GM18861 (cell line): Measurements from ENCODE around the gene ARVCF.

Experiments used
- ATAC-seq: cut with Tn5 transposase; IDR thresholded peaks from one replicate; pipeline ENCODE4 v1.9.1; 2021; ENCODE audit not compliant: unreplicated experiment

Gene ARVCF

GRCh38 chr22:19963863-19964642 is 52.6 kb downstream of the ARVCF start:
- ATAC-seq, result no peak

DNA sequence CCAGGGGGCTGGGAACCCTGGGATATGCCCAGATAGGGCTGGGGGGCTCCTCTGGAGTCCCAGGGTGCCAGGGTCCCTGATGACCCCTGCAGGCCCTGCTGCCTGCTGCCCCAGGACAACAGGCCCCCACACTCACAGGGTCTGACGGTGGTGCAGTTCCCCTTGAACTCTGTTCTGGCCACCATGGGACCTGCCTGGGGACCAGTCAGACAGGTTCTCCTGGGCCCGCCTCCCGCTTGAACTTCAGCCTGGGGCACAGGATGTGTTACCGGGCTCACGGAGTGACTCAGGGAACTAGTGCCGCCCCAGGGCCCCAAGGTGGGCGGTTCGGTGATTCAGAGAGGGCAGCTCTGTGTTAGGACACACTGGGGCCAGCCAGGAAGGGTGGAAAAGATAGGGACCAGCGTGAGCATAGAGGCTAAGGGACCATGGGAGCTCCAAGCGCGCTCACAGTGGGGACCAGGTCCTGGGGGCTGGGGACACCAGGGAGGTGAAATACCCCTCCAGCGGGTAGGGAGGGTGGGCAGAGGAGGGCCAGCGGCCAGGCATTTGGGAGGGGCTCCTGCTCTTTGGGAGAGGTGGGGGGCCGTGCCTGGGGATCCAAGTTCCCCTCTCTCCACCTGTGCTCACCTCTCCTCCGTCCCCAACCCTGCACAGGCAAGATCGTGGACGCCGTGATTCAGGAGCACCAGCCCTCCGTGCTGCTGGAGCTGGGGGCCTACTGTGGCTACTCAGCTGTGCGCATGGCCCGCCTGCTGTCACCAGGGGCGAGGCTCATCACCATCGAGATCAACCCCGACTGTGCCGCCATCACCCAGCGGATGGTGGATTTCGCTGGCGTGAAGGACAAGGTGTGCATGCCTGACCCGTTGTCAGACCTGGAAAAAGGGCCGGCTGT is 53.5 kb downstream of the ARVCF start:
- no peak for ATAC-seq

DNA sequence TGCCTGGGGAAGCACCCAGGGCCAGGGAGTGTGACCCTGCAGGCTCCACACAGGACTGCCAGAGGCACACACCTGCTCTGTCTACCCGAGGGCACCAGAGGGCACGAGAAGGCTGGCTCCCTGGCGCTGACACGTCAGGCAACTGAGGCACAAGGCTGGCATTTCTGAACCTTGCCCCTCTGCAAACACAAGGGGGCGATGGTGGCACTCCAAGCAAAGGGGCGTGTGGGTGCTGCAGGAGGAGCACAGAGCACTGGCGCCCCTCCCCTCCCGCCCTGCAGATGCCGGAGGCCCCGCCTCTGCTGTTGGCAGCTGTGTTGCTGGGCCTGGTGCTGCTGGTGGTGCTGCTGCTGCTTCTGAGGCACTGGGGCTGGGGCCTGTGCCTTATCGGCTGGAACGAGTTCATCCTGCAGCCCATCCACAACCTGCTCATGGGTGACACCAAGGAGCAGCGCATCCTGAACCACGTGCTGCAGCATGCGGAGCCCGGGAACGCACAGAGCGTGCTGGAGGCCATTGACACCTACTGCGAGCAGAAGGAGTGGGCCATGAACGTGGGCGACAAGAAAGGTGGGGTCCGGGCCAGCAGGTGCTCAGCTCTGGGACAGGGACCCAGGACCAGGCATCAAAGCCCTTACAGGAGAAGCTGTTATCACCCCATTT is 54.2 kb downstream of the ARVCF start:
- no peak for ATAC-seq

DNA sequence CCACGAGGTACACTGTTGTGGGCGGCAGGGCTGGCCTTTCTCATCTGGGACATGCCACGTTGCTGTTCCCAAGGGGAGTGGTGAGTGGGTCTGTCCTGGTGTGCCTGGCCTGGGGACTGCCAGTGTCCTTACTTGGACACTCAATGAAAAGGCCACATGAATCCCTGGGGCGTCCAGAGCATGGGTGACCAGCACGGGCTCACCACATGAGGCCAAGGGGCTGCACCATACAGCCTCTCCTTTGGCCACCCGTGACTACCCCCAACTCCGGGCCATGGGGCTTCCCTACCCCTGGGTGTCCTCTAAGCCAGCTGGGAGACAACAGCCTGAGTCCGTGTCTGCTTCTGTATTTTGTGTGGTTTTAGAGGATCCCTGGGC is 54.8 kb downstream of the ARVCF start:
- no peak for ATAC-seq

- no peak for ATAC-seq
These were observed 55.4 kb downstream of the ARVCF start for GRCh38 chr22:19961201-19961580.

GRCh38 chr22:19960491-19961200 is 56.0 kb downstream of the ARVCF start:
- no peak for ATAC-seq

DNA sequence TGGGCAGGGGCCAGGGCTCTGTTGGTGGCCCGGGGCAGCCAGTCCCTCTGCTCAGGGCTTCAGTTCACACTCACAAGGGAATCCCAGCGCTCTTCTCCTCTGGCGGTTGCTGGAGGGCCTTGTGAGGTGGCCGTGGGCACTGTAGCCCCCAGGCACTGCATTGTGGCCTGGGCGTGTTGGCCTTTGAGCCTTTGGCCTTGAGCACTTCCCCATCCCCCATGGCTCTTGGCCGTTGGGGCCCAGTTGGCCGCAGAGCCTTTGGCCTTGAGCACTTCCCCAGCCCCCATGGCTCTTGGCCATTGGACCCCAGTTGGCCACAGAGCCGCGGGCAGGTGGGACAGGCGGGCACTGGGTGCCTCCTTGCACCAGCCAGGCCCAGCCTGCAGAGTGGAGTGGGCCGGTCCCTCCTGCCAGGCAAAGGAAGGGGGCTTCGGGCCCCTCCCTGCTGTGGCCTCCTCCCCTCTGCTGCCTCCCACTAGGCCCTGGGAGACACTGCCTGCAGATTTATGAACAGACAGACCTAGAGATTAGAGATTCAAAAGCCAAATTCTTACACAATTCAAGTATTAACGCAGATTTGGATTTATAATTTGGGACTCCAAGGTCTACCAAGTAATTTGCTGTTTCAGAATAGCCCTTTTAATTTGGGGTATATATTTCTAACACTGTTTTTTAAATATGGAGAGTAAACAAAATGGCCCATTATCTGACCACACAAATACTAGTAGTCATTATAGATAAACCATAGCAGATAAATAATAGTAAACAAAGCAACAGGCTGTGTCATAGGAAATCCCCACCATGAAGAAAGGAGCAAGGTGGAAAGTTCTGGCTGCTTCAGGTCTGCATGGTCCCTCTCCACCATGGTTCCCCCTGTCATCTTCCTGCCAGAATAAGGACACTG is 56.8 kb downstream of the ARVCF start:
- ATAC-seq, result no peak

DNA sequence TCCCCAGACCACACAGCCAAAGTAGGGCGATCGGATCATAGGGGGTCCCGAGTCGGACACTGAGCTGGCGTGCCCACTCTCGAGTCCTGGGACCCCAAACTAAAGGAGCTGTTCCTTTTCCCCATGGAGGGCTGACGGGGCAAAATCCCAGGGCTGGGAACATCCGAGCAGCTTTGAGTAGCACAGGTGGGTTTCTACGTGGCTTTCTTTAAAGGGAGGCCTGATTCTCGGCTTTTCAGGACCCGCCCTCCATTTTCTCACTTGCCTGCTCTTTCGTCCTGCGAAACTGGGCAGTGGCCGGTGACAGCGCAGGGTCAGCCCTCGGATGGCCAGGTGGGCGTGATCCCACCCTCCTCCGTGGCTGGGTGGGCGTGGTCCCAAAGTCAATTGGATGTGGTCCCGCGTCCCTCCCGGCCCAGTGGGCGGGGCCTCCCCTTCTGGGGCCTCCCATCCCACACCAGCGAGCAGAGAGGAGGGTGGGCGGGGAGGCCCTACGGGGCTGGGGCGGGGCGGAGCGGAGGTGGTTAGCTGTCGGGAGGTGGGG is 57.5 kb downstream of the ARVCF start:
- ATAC-seq, result no peak

GRCh38 chr22:19958083-19959042 is 58.3 kb downstream of the ARVCF start:
- no peak for ATAC-seq

DNA sequence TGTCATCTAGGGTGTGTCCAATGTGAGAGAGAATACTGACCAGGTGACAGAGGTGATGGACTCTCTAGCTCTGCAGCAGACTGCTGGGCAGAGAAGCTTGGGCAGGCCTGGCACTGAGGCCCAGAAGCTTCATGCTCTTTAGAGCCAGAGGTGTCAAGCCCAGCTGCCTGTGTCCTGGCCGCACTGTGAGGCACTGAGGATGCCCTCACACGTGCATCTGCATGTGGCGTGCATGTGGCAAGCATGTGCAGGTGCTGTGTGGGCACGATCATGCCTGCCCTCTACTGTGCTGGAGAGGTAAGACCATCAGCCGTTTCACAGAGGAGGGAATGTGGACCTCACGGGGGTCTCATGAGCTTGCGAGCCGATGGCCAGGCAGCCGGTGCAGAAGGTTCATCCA is 59.2 kb downstream of the ARVCF start:
- no peak for ATAC-seq

GRCh38 chr22:19955241-19956128 is 61.1 kb downstream of the ARVCF start:
- no peak for ATAC-seq

DNA sequence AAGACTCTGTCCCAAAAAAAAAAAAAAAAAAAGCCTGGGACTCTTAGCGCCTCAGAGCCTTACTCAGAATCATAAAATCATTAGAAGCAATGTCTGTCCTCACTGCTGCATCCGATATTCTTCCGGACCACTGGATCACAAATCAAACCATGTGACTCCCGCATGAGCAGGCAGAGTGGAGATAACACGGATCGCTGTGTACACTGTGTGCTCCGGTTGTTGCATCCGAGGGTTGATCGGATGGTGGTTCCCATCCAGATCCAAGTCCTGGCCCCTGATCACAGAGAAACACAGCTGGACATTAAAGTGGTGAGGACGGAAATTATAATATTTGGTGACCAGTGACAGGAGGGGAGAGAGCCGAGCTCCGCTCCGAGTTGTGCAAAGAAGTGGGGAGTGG is 65.3 kb downstream of the ARVCF start:
- ATAC-seq, result no peak

- no peak for ATAC-seq
These were observed 68.4 kb downstream of the ARVCF start for GRCh38 chr22:19948057-19948760.

DNA sequence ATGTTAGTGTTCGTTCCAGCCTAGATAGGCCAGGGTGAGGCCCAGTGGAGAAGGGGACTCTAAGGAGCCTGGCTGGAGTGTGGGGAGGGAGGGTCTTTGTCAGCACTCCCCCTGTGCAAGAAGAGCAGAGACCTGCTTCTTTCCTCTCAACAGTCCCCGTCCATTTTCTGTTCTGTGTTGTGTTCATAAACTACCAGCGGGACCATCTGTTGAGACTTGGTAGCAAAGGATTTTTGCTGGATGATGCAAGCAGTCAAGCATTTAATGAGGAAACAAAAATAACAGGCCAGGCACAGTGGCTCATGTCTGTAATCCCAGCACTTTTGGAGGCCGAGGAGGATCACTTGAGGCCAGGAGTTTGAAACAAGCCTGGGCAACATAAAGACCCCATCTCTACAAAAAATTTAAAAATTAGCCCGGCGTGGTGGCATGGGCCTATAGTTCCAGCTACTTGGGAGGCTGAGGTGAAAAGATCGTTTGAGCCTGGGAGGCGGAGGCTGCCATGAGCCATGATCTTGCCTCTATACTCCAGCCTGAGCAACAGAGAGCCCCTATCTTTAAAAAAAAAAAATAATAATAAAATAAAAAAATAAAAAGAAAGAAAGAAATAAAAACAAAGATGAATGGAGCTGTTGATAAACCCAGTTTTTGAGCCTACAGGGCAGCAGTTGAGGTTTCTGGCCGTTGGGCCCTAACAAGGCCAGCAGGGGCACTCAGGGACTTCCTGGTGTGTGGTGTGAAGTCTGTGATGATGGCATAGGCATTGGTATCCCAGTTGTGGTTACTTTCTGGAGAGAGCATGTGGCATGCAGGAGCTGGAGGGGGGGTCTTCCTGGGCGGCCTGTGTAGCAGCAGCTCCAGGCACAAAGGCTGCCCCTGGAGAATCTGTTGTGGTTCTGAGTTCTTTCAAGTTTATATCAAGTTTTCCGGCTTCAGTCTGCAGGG is 73.3 kb downstream of the ARVCF start:
- no peak for ATAC-seq

DNA sequence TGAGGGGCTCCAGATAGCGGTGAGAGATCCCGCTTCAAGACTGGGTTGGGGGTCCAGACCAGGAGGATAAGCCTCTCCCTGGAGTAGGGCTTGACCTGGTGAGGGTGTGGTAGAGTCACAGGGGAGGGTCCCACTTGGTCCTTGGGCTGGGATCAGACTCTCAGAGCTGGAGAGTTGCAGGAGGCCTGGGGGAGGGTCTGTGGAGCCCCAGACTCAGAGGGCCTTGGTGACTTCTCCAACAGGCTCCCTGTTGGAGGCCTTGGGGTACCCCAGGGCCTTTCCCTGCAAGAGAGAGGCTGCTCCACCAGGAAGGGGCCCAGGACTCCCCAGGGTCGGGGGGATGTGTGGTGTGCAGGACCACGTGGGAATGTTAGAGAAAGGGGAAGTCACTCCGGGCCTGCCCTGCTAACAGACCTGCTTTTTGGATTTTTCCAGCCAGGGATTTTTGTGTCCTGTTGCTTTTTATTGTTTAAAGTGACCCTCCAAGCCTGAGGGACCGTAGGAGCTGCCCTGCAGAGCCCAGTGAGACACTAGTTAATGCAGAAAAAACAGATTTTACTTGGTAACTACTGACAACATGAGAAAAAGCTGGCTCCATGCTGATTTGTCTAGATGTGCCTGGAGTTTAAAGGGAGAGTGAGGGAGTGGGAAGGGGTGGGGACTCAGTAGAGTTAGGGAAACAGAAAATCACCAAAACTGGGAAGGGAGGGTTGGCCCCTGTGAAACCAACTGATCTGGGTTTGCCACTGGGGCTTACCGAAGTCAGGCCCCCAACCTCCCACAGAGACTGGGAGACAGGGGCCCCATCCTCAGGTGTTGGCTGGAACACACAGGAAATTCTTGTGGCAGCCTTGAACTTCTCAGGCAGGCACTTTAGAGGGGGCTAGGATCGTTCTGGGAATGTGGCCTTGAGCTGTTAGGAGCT is 74.2 kb downstream of the ARVCF start:
- ATAC-seq, result no peak
